ENCODE measurements around the gene CCR8.
"Not testable (repeated sequence)": the region's sequence is repeated elsewhere in the genome, so short reads cannot be mapped to it uniquely, and the experiment has no call there.

GRCh38 chr3:39321574-39321983 lies 7.9 kb upstream of the CCR8 start:
- not testable (repeated sequence) for TF ChIP-seq POLR2A (IDR thresholded peaks at IDR 0.05); CTCF (IDR thresholded peaks at IDR 0.05 in 4 of 5, conservative IDR thresholded peaks at IDR 0.05 in 1 of 5)

All from gastrocnemius medialis (tissue), 4 donors.